GM12878 (cell line): ENCODE results near the gene UNC5CL. TPM values are rescaled to one million over a fixed set of nuclear protein-coding genes. Genes with fewer than 3 reads are reported as not detected.

ENCODE experiments used
- ATAC-seq: fragments of 200-7000 bp; cut with Tn5 transposase; 3 replicates; pipeline ENCODE4 v1.9.1; 2020; ENCODE audit warnings: mild to moderate bottlenecking, moderate library complexity
- BruUV-seq: library from RNA; stranded (reverse); fragments of 400-500 nt; replicated peaks from 2 replicates; lab custom pipeline; 2021; lab: Mats Ljungman, UMichigan
- CTCF ChIA-PET: fragments of 300-600 bp; sonication (Branson Sonifier 250); formaldehyde crosslinking; extraction: SDS; loops from one replicate; lab custom pipeline; 2021; ENCODE audit warnings: inconsistent platforms; lab: Yijun Ruan, JAX
- POLR2A ChIA-PET: fragments of 350-600 bp; formaldehyde crosslinking; extraction: SDS; loops from one replicate; lab custom pipeline; 2021; ENCODE audit warnings: inconsistent platforms; lab: Charles Lee
- RAD21 ChIA-PET: fragments of 300-600 bp; sonication (Branson Sonifier 250); formaldehyde crosslinking; loops from one replicate; lab custom pipeline; 2023; ENCODE audit warnings: antibody characterized with exemption; ENCODE audit not compliant: unreplicated experiment; lab: Charles Lee
- SMC1A ChIA-PET: fragments of 300-600 bp; sonication (Branson Sonifier 250); formaldehyde crosslinking; loops from one replicate; lab custom pipeline; 2023; ENCODE audit not compliant: unreplicated experiment, uncharacterized antibody; lab: Charles Lee
- DNase-seq: peaks from one replicate; pipeline ENCODE4 v3.0.0-alpha.2; 2011; ENCODE audit warnings: low read depth, low spot score
- FAIRE-seq: peaks from 3 replicates; lab custom pipeline; 2011; peaks lifted over from hg19 to GRCh38; lab: Jason Lieb, UNC
- H2AFZ ChIP-seq: 2 replicates; pipeline ENCODE4 v1.6.0; 2011; ENCODE audit warnings: low read depth, low read length, control low read depth; ENCODE audit not compliant: control insufficient read depth
- H3K27ac ChIP-seq: 2 replicates; pipeline ENCODE4 v1.5.1; 2011; ENCODE audit warnings: control low read depth; ENCODE audit not compliant: control insufficient read depth, insufficient read depth
- H3K27me3 ChIP-seq, 2 experiments: replicated peaks in 1 of 2; 2 replicates each; pipeline versions ENCODE4 v1.6.0 to v1.6.1; 2011; ENCODE audit warnings: low read length in 1 of 2; ENCODE audit not compliant: control insufficient read depth in 2 of 2, insufficient read depth in 2 of 2
- H3K36me3 ChIP-seq, 2 experiments: 2 replicates each; pipeline ENCODE4 v1.5.1; 2011; ENCODE audit warnings: low read length in 1 of 2; ENCODE audit not compliant: control insufficient read depth in 2 of 2, insufficient read depth in 2 of 2
- H3K4me1 ChIP-seq: 2 replicates; pipeline ENCODE4 v1.6.1; 2011; ENCODE audit warnings: mild to moderate bottlenecking, low read length, moderate library complexity, mixed read lengths; ENCODE audit not compliant: control insufficient read depth, insufficient read depth
- H3K4me2 ChIP-seq: 2 replicates; pipeline ENCODE4 v1.6.0; 2011; ENCODE audit warnings: control low read depth; ENCODE audit not compliant: control insufficient read depth, insufficient read depth
- H3K4me3 ChIP-seq: fragments of 200-600 bp; sonication (generic); 2 replicates; pipeline ENCODE4 v1.5.1; 2016
- H3K79me2 ChIP-seq: 2 replicates; pipeline ENCODE4 v1.6.0; 2011; ENCODE audit warnings: low read length; ENCODE audit not compliant: control insufficient read depth, insufficient read depth
- H3K9ac ChIP-seq: 2 replicates; pipeline ENCODE4 v1.8.0; 2011; ENCODE audit warnings: low read length, control low read depth, mixed read lengths; ENCODE audit not compliant: control insufficient read depth, insufficient read depth
- H3K9me3 ChIP-seq: replicated peaks from 3 replicates; pipeline ENCODE4 v1.5.1; 2011; ENCODE audit warnings: mild to moderate bottlenecking, low read length; ENCODE audit not compliant: control insufficient read depth, insufficient read depth
- H4K20me1 ChIP-seq: 2 replicates; pipeline ENCODE4 v1.6.0; 2011; ENCODE audit not compliant: control insufficient read depth, insufficient read depth
- ATF7 ChIP-seq: fragments of 450-650 bp; IDR thresholded peaks from 2 replicates; pipeline ENCODE4 v1.6.1; 2016; ENCODE audit warnings: low read depth, mild to moderate bottlenecking
- BHLHE40 ChIP-seq, 2 experiments: fragments of 450-650 bp in 1 of 2; IDR thresholded peaks; 2 replicates each; pipeline ENCODE4 v1.6.1; 2011 to 2017; ENCODE audit warnings: low read depth in 2 of 2, borderline replicate concordance in 1 of 2, improper control_type of control experiment in 1 of 2, low read length in 1 of 2, mild to moderate bottlenecking in 1 of 2
- GABPA ChIP-seq: IDR thresholded peaks from 2 replicates; pipeline ENCODE4 v1.6.1; 2014; ENCODE audit warnings: antibody characterized with exemption, low read depth, mild to moderate bottlenecking, inconsistent platforms
- GATAD2B ChIP-seq: fragments of 450-650 bp; conservative IDR thresholded peaks from 2 replicates; pipeline ENCODE4 v1.6.1; 2017; ENCODE audit warnings: low read depth, mild to moderate bottlenecking, moderate library complexity
- HDAC6 ChIP-seq: fragments of 200-600 bp; sonication (generic); IDR thresholded peaks from one replicate; pipeline ENCODE4 v1.8.0; 2017; ENCODE audit warnings: antibody characterized with exemption; ENCODE audit not compliant: unreplicated experiment
- IKZF1 ChIP-seq: fragments of 450-650 bp; conservative IDR thresholded peaks from 2 replicates; pipeline ENCODE4 v1.6.1; 2017; ENCODE audit warnings: antibody characterized with exemption, mild to moderate bottlenecking
- MEF2A ChIP-seq: IDR thresholded peaks from 2 replicates; pipeline ENCODE4 v1.6.1; 2011; ENCODE audit warnings: low read depth, mild to moderate bottlenecking, low read length, moderate library complexity; ENCODE audit not compliant: insufficient read depth
- MYB ChIP-seq: fragments of 150-350 bp; IDR thresholded peaks from 2 replicates; pipeline ENCODE4 v1.6.1; 2014; ENCODE audit warnings: mild to moderate bottlenecking, low read depth, low read length, borderline replicate concordance
- POLR2AphosphoS2 ChIP-seq: IDR thresholded peaks from 2 replicates; pipeline ENCODE4 v1.6.1; 2011; ENCODE audit warnings: low read depth, mild to moderate bottlenecking, low read length, improper control_type of control experiment, moderate library complexity
- RBBP5 ChIP-seq: fragments of 200-600 bp; sonication (generic); conservative IDR thresholded peaks from 2 replicates; pipeline ENCODE4 v1.6.1; 2016
- RCOR1 ChIP-seq: conservative IDR thresholded peaks from 2 replicates; pipeline ENCODE4 v1.6.1; 2012; ENCODE audit warnings: low read depth, low read length, improper control_type of control experiment
- SIN3A ChIP-seq: IDR thresholded peaks from 2 replicates; pipeline ENCODE4 v1.6.1; 2012; ENCODE audit warnings: low read depth, low read length, improper control_type of control experiment
- STAT1 ChIP-seq: fragments of 450-650 bp; conservative IDR thresholded peaks from 2 replicates; pipeline ENCODE4 v1.6.1; 2014; ENCODE audit warnings: antibody characterized with exemption, mild to moderate bottlenecking
- TCF7 ChIP-seq: IDR thresholded peaks from 2 replicates; pipeline ENCODE4 v1.6.1; 2014; ENCODE audit warnings: antibody characterized with exemption, borderline replicate concordance
- WRNIP1 ChIP-seq: IDR thresholded peaks from 2 replicates; pipeline ENCODE4 v1.6.1; 2011; ENCODE audit warnings: low read depth, low read length, improper control_type of control experiment, borderline replicate concordance
- YY1 ChIP-seq: IDR thresholded peaks from 2 replicates; pipeline ENCODE4 v1.6.1; 2011; ENCODE audit warnings: low read depth, mild to moderate bottlenecking, low read length
- ZNF274 ChIP-seq: IDR thresholded peaks from one replicate; pipeline ENCODE4 v1.8.0; 2011; ENCODE audit not compliant: insufficient read length, insufficient read depth
- ZNF622 ChIP-seq: fragments of 450-650 bp; IDR thresholded peaks from 2 replicates; pipeline ENCODE4 v1.6.1; 2017; ENCODE audit warnings: mild to moderate bottlenecking, inconsistent platforms
- in situ Hi-C: fragments of 300-500 bp; cut with MboI; formaldehyde crosslinking; loops from 9 replicates; pipeline ENCODE4 v1.14.3; 2018; ENCODE audit warnings: mixed read lengths
- intact Hi-C: fragments of 100-400 bp; cut with micrococcal nuclease; formaldehyde crosslinking; loops from one replicate; pipeline ENCODE4 v1.14.2; 2022; ENCODE audit not compliant: unreplicated experiment
- polyA plus RNA-seq, 11 experiments: library from polyadenylated mRNA; depleted of rRNA in 4 of 11; unstranded in 6 of 11; stranded (reverse) in 5 of 11; fragments of >200 nt; fragmentation: Nextera tagmentation in 4 of 11; fragmentation: Illumina TruSeq in 1 of 11; extraction: Ambion mirVana in 4 of 11; extraction: Trizol in 1 of 11; gene quantifications; 1 replicate in 1 of 11; 2 replicates in 10 of 11; pipeline versions ENCODE4 v1.2.1 to v1.2.3, GENCODE V29; 2011 to 2016; ENCODE audit warnings: inconsistent platforms in 2 of 11, missing spikeins in 2 of 11, low read depth in 1 of 11
- total RNA-seq, 4 experiments: library from RNA; depleted of rRNA in 3 of 4; stranded (reverse); fragments of >200 nt in 3 of 4; fragmentation: Illumina TruSeq in 1 of 4; extraction: Trizol in 1 of 4; gene quantifications; 2 replicates each; pipeline versions ENCODE4 v1.2.1 to v1.2.3, GENCODE V29; 2013 to 2021
- TF ChIP-seq, protein P1 (sequence below): fragments of 450-650 bp; formaldehyde crosslinking; IDR thresholded peaks from 2 replicates; pipeline ENCODE4 v1.5.0; 2022; ENCODE audit warnings: mild to moderate bottlenecking, missing genetic modification characterization
- TF ChIP-seq, protein P2 (sequence below), 3 experiments: IDR thresholded peaks in 2 of 3; conservative IDR thresholded peaks in 1 of 3; 2 replicates each; pipeline ENCODE4 v1.5.1; 2011; ENCODE audit warnings: low read depth in 3 of 3, low read length in 3 of 3, mild to moderate bottlenecking in 3 of 3, control low read depth in 2 of 3, moderate library complexity in 2 of 3, inconsistent platforms in 1 of 3, mixed read lengths in 1 of 3; ENCODE audit not compliant: control insufficient read depth in 2 of 3, insufficient read depth in 1 of 3; ENCODE audit errors: extremely low read depth in 1 of 3

Gene UNC5CL
- total and polyA plus RNA-seq, 10 of the 15 experiments (the other 5 are each of a cell fraction or from before 2014, with no cell fraction given): 0.11 to 1.2 (median 0.46) TPM; not detected in 1

DNA sequence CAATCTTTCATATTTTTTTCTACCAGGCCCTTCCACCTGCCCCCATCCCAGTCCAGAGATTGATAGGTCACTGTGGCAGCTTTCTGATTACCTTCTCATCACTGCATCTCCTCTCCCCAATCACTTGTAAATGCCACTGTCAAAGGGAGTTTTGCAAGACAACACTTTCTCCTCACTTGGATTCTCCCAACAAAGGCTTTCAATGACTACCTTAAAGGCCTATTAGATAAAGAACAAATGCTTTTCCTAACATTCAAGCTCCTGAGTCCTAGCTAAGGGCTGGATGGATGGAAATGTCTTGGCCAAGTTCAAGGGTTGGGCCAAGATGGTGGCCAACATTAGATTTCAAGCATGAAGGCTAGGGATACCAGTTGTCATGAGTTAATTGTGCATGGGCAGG, 55.3 kb downstream of the UNC5CL start:
- Histone ChIP-seq H3K4me2 (no peak overlapping the region), H3K4me1 (no peaks in the 10 kb centered on the region), H3K9ac (no peak overlapping the region), H3K36me3 (no peaks in the 10 kb centered on the region), H2AFZ (no peak overlapping the region), H3K9me3 (no peaks in the 10 kb centered on the region), H3K27ac (no peak overlapping the region)
- ChIA-PET CTCF (no interaction called here), RAD21 (no interaction called here)
- no peak for DNase-seq
- in situ Hi-C loops: no loop called here
- intact Hi-C loops: no loop called here
- no peak for TF ChIP-seq HDAC6
- no peak for TF ChIP-seq TCF7
- TF ChIP-seq MEF2A: no peak
- TF ChIP-seq ZNF274: no peak
- no peak for TF ChIP-seq GABPA
- no peak for TF ChIP-seq IKZF1
- TF ChIP-seq RBBP5: no peak
- TF ChIP-seq STAT1: no peak
- TF ChIP-seq SIN3A: no peak
- TF ChIP-seq ATF7: no peak
- TF ChIP-seq ZNF622: no peak
- no peak for TF ChIP-seq YY1
- TF ChIP-seq, protein P1, sequence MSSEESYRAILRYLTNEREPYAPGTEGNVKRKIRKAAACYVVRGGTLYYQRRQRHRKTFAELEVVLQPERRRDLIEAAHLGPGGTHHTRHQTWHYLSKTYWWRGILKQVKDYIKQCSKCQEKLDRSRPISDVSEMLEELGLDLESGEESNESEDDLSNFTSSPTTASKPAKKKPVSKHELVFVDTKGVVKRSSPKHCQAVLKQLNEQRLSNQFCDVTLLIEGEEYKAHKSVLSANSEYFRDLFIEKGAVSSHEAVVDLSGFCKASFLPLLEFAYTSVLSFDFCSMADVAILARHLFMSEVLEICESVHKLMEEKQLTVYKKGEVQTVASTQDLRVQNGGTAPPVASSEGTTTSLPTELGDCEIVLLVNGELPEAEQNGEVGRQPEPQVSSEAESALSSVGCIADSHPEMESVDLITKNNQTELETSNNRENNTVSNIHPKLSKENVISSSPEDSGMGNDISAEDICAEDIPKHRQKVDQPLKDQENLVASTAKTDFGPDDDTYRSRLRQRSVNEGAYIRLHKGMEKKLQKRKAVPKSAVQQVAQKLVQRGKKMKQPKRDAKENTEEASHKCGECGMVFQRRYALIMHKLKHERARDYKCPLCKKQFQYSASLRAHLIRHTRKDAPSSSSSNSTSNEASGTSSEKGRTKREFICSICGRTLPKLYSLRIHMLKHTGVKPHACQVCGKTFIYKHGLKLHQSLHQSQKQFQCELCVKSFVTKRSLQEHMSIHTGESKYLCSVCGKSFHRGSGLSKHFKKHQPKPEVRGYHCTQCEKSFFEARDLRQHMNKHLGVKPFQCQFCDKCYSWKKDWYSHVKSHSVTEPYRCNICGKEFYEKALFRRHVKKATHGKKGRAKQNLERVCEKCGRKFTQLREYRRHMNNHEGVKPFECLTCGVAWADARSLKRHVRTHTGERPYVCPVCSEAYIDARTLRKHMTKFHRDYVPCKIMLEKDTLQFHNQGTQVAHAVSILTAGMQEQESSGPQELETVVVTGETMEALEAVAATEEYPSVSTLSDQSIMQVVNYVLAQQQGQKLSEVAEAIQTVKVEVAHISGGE (CRISPR knock-in tag): no peak
- no peak for TF ChIP-seq WRNIP1
- TF ChIP-seq BHLHE40 (IDR thresholded peaks at IDR 0.05; ENCODE audit: borderline replicate concordance in 1 of 2, low read depth in 2 of 2, low read length in 1 of 2): no peak
- TF ChIP-seq POLR2AphosphoS2: no peak
- TF ChIP-seq, protein P2, sequence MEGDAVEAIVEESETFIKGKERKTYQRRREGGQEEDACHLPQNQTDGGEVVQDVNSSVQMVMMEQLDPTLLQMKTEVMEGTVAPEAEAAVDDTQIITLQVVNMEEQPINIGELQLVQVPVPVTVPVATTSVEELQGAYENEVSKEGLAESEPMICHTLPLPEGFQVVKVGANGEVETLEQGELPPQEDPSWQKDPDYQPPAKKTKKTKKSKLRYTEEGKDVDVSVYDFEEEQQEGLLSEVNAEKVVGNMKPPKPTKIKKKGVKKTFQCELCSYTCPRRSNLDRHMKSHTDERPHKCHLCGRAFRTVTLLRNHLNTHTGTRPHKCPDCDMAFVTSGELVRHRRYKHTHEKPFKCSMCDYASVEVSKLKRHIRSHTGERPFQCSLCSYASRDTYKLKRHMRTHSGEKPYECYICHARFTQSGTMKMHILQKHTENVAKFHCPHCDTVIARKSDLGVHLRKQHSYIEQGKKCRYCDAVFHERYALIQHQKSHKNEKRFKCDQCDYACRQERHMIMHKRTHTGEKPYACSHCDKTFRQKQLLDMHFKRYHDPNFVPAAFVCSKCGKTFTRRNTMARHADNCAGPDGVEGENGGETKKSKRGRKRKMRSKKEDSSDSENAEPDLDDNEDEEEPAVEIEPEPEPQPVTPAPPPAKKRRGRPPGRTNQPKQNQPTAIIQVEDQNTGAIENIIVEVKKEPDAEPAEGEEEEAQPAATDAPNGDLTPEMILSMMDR (IDR thresholded peaks at IDR 0.05 in 2 of 3, conservative IDR thresholded peaks at IDR 0.05 in 1 of 3; ENCODE audit: control insufficient read depth in 2 of 3, extremely low read depth in 1 of 3, insufficient read depth in 1 of 3, low read depth in 3 of 3, low read length in 3 of 3): no peak
- no peak for TF ChIP-seq MYB
- TF ChIP-seq RCOR1: no peak
- TF ChIP-seq GATAD2B: no peak
- TF ChIP-seq, all 136 proteins: peak for 0
- Histone ChIP-seq H4K20me1 (no peaks in the 10 kb centered on the region), H3K4me3 (no peak overlapping the region), H3K27me3 (no peaks in the 10 kb centered on the region; a peak in 2 of 4 replicates), H3K79me2 (no peaks in the 10 kb centered on the region)
- POLR2A ChIA-PET: no interaction called here
- ATAC-seq (no peak), FAIRE-seq (no peak)
- BruUV-seq: no TSS peak
- SMC1A ChIA-PET: interaction anchor here (1.0 kb wide), 1 partner anchor 9 kb away, joined by 3 read pairs; no protein-coding TSS in a partner anchor
